DND-41 (cell line): ENCODE data around the gene FUT7.

Experiments used
- ATAC-seq: fragments of 200-7000 bp; cut with Tn5 transposase; 3 replicates; pipeline ENCODE4 v1.9.1; 2021; ENCODE audit warnings: low read depth; ENCODE audit not compliant: insufficient read depth
- DNase-seq: peaks from one replicate; pipeline ENCODE4 v3.0.0-alpha.2; 2020
- H2AFZ ChIP-seq: 2 replicates; pipeline ENCODE4 v1.6.0; 2012; ENCODE audit warnings: low read depth, low read length
- H3K27ac ChIP-seq: 2 replicates; pipeline ENCODE4 v1.5.1; 2012; ENCODE audit warnings: low read length, inconsistent platforms
- H3K27me3 ChIP-seq: fragments of 200-600 bp; sonication (generic); 2 replicates; pipeline ENCODE4 v1.6.0; 2012; ENCODE audit warnings: low read length, mild to moderate bottlenecking, inconsistent platforms; ENCODE audit not compliant: insufficient read depth, poor library complexity
- H3K36me3 ChIP-seq: 2 replicates; pipeline ENCODE4 v1.5.1; 2012; ENCODE audit warnings: low read length, inconsistent platforms; ENCODE audit not compliant: insufficient read depth
- H3K4me1 ChIP-seq: 2 replicates; pipeline ENCODE4 v1.5.1; 2012; ENCODE audit warnings: mild to moderate bottlenecking, low read length; ENCODE audit not compliant: insufficient read depth
- H3K4me2 ChIP-seq: 2 replicates; pipeline ENCODE4 v1.6.0; 2012; ENCODE audit warnings: mild to moderate bottlenecking, moderate library complexity, low read length, inconsistent platforms; ENCODE audit not compliant: insufficient read depth
- H3K4me3 ChIP-seq, 2 experiments: fragments of 200-600 bp in 1 of 2; shearing (Covaris generic) in 1 of 2; 2 replicates each; pipeline ENCODE4 v1.5.1; 2012 to 2016; ENCODE audit warnings: inconsistent platforms in 2 of 2, low read length in 2 of 2, mild to moderate bottlenecking in 2 of 2, low read depth in 1 of 2, moderate library complexity in 1 of 2
- H3K79me2 ChIP-seq: 2 replicates; pipeline ENCODE4 v1.6.0; 2012; ENCODE audit warnings: low read length, inconsistent platforms; ENCODE audit not compliant: insufficient read depth
- H3K9ac ChIP-seq: 2 replicates; pipeline ENCODE4 v1.6.0; 2012; ENCODE audit warnings: low read depth, mild to moderate bottlenecking, inconsistent platforms, low read length, moderate library complexity
- H3K9me3 ChIP-seq: 2 replicates; pipeline ENCODE4 v1.5.1; 2012; ENCODE audit warnings: low read length, moderate library complexity, mild to moderate bottlenecking, inconsistent platforms; ENCODE audit not compliant: insufficient read depth, severe bottlenecking
- H4K20me1 ChIP-seq: 2 replicates; pipeline ENCODE4 v1.6.0; 2012; ENCODE audit warnings: low read length; ENCODE audit not compliant: insufficient read depth
- CTCF ChIP-seq: IDR thresholded peaks from 2 replicates; pipeline ENCODE4 v1.5.1; 2012; ENCODE audit warnings: borderline replicate concordance, low read length, moderate library complexity, mild to moderate bottlenecking; ENCODE audit not compliant: poor library complexity, severe bottlenecking; ENCODE audit errors: extremely low read depth
- EZH2 ChIP-seq: IDR thresholded peaks from 3 replicates; pipeline ENCODE4 v1.6.1; 2012; ENCODE audit warnings: borderline replicate concordance, low read depth, mild to moderate bottlenecking, moderate library complexity, low read length, inconsistent platforms; ENCODE audit not compliant: severe bottlenecking

FUT7 gene

DNA sequence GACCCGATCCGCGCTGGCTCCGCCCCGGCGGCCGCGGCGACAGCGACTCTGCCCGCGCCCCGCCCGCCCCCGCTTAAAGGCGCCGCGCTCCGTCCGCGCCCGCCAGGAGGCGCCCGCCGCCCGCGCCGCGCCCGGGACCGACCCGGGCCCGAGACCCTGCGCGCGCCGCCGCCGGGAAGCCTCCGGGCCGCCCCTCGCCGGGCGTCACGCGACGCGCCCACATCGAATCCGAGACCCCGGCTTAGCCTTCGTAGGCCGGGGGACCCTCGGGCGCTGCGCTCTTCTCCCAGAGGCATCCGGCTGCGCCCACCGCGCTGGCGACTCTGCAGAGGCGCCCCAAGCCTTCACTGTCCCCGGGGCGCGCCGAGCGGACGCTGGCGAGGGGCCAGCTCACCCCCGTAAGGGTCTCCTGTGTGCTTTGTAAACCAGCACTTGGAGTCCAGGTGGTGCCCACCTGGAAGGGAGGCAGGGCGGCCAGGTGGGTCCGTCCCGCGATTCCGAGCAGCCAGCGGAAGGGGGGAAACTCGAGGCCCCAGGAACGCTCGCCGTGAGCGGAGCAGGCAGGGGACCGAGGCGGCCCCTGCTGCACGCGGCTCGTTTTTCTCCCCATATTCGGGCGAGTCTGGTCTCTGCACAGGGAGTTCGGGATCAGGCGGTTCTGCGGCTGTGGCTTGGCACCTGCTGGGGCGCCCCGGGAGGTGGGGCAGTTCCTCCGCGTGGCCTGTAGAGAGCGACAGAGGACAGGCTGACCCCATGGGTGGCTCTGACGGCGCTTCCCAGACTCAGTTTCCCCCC, 3.4 kb downstream of the FUT7 start:
- H3K4me2 ChIP-seq, result peak overlapping the region; percentile 100
- peak; percentile 73 for ATAC-seq
- H3K9ac ChIP-seq, result peak overlapping the region; percentile 78
- peak overlapping the region; percentile 56 for H3K27ac ChIP-seq
- H3K4me1 ChIP-seq, result peaks cover 28% of the 10 kb centered on the region
- no peaks in the 10 kb centered on the region for H3K27me3 ChIP-seq
- TF ChIP-seq CTCF (peak; percentile 61), EZH2 (no peak)
- H2AFZ ChIP-seq, result peak overlapping the region; percentile 98
- H3K9me3 ChIP-seq, result no peaks in the 10 kb centered on the region
- H4K20me1 ChIP-seq, result peaks cover 8% of the 10 kb centered on the region
- no peaks in the 10 kb centered on the region for H3K79me2 ChIP-seq
- peak overlapping the region; percentile 54 to 76 for H3K4me3 ChIP-seq
- peak; percentile 66 for DNase-seq
- no peaks in the 10 kb centered on the region for H3K36me3 ChIP-seq

DNA sequence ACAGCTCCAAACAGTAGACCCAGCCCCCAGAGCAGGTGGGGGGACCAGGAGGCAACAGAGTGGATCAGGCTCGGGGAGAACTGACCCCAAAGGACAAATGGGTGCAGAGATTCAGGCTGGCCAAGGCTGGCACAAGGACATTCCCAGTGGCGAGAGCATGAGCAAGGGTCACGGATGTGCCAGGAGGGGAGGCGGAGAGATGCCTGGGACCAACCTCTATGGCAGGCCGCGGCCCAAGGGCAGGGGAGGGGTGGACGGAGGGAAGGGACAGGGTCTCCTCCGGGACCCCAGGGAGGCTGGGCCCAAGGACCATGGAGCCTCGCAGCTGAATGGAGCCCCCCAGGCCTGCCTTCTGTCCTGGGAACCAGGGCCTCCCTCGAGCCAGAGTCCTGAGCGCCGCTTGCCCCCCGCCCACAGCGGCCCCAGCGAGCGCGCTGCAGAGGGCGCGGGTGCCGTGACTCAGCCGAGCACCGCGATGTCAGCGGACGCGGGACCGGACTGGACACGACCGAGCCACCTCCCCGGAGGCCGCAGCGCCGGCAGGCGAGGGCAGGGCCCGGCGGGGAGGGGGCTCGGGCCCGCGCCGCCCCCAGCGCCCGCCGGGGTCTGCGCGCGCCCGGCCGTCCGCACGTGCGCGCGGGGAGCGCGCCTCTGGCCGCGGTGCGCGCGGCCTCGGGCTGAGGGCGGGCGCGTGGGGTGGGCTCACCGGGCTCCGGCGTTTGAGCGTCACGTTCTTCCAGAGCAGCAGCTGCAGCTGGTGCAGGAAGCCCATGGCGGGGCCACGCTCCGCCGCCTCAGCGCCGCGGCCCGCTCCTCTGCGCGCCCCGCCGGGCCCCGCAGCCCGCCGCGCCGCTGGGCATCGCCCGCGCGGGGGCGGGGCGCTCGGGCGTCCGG, 4.3 kb downstream of the FUT7 start, which contains the start of gene ABCA2:
Gene ABCA2 (minus strand): TSS at position 869 of the 894 bp plus-strand sequence. CDS start 97 bp downstream, at position 772.
- Histone ChIP-seq H3K36me3 (no peaks in the 10 kb centered on the region), H3K27me3 (no peaks in the 10 kb centered on the region), H3K79me2 (no peaks in the 10 kb centered on the region), H3K4me2 (peak within 1 kb of the TSS; percentile 100), H3K9me3 (no peaks in the 10 kb centered on the region), H3K4me3 (peak within 1 kb of the TSS; percentile 54 to 76), H3K9ac (peak within 1 kb of the TSS; percentile 78), H3K27ac (peak within 1 kb of the TSS; percentile 56), H3K4me1 (peaks cover 28% of the 10 kb centered on the region), H2AFZ (peak within 1 kb of the TSS; percentile 98), H4K20me1 (peaks cover 8% of the 10 kb centered on the region)
- TF ChIP-seq CTCF, result no peak
- no peak for TF ChIP-seq EZH2
- ATAC-seq (no peak; the same call in 2 of the 3 replicates), DNase-seq (no peak)

- Histone ChIP-seq H3K36me3 (no peaks in the 10 kb centered on the region; the same call in 1 of the 2 replicates), H3K9ac (peak overlapping the region; percentile 60; the same call in 1 of the 2 replicates), H2AFZ (no peak overlapping the region), H3K27me3 (no peaks in the 10 kb centered on the region), H3K9me3 (no peaks in the 10 kb centered on the region), H3K27ac (no peak overlapping the region), H4K20me1 (peaks cover 8% of the 10 kb centered on the region), H3K4me3 (peak overlapping the region in 1 of 2 experiments; percentile 76; a peak in 2 of 4 replicates), H3K4me2 (peak overlapping the region; percentile 100), H3K79me2 (no peaks in the 10 kb centered on the region), H3K4me1 (peaks cover 28% of the 10 kb centered on the region)
- DNase-seq, result no peak
- ATAC-seq, result no peak
- TF ChIP-seq CTCF, result no peak
These were observed 5.1 kb downstream of the FUT7 start for GRCh38 chr9:137026828-137027227.
